Caco-2 (cell line): ENCODE measurements around the gene RNFT2. TPM values are rescaled to one million over a fixed set of nuclear protein-coding genes. Genes with fewer than 3 reads are reported as not detected.

Source experiments
- BruUV-seq: library from RNA; stranded (reverse); fragments of 400-500 nt; replicated peaks from 2 replicates; lab custom pipeline; 2021; lab: Mats Ljungman, UMichigan
- CTCF ChIA-PET: fragments of 300-600 bp; sonication (Branson Sonifier 250); formaldehyde crosslinking; loops from one replicate; lab custom pipeline; 2022; ENCODE audit warnings: antibody characterized with exemption; lab: Charles Lee
- POLR2A ChIA-PET: fragments of 300-600 bp; sonication (Branson Sonifier 250); formaldehyde crosslinking; loops from one replicate; lab custom pipeline; 2022; ENCODE audit warnings: antibody characterized with exemption; lab: Charles Lee
- DNase-seq, 2 experiments: peaks; one replicate each; pipeline versions ENCODE4 v3.0.0 to v3.0.0-alpha.2; 2020 to 2022
- H3K27me3 ChIP-seq: replicated peaks from 2 replicates; pipeline ENCODE4 v1.6.0; 2011; ENCODE audit warnings: low read length; ENCODE audit not compliant: control insufficient read depth, insufficient read depth
- H3K36me3 ChIP-seq: 2 replicates; pipeline ENCODE4 v1.5.1; 2011; ENCODE audit warnings: low read length; ENCODE audit not compliant: control insufficient read depth, insufficient read depth
- H3K4me1 ChIP-seq: fragments of 250-450 bp; sonication (Bioruptor Pico); 2 replicates; pipeline ENCODE4 v1.5.1; 2020; ENCODE audit warnings: mild to moderate bottlenecking
- H3K4me3 ChIP-seq: 2 replicates; pipeline ENCODE4 v1.5.1; 2011; ENCODE audit warnings: low read depth, mild to moderate bottlenecking, control low read depth, low read length
- H3K9me3 ChIP-seq: fragments of 250-450 bp; sonication (Bioruptor Pico); 2 replicates; pipeline ENCODE4 v1.5.1; 2020; ENCODE audit warnings: mild to moderate bottlenecking, moderate library complexity
- H3K27ac Mint-ChIP-seq: one replicate; pipeline ENCODE4 v1.8.0; 2022; ENCODE audit warnings: mixed read lengths; ENCODE audit not compliant: unreplicated experiment
- H3K27me3 Mint-ChIP-seq: one replicate; pipeline ENCODE4 v1.8.0; 2022; ENCODE audit warnings: mixed read lengths; ENCODE audit not compliant: insufficient read depth, unreplicated experiment
- H3K36me3 Mint-ChIP-seq: one replicate; pipeline ENCODE4 v1.8.0; 2022; ENCODE audit warnings: mild to moderate bottlenecking, mixed read lengths; ENCODE audit not compliant: insufficient read depth, unreplicated experiment
- H3K4me1 Mint-ChIP-seq: one replicate; pipeline ENCODE4 v1.8.0; 2022; ENCODE audit warnings: low read depth, mixed read lengths; ENCODE audit not compliant: unreplicated experiment
- H3K4me3 Mint-ChIP-seq: one replicate; pipeline ENCODE4 v1.8.0; 2022; ENCODE audit warnings: mild to moderate bottlenecking, moderate library complexity, mixed read lengths; ENCODE audit not compliant: unreplicated experiment
- H3K9me3 Mint-ChIP-seq: one replicate; pipeline ENCODE4 v1.8.0; 2022; ENCODE audit warnings: mixed read lengths; ENCODE audit not compliant: unreplicated experiment
- intact Hi-C: fragments of 100-400 bp; cut with micrococcal nuclease; formaldehyde crosslinking; loops from one replicate; pipeline ENCODE4 v1.10.0; 2022; ENCODE audit not compliant: unreplicated experiment
- total RNA-seq: library from RNA; stranded (reverse); gene quantifications from 2 replicates; pipeline ENCODE4 v1.2.3, GENCODE V29; 2022
- TF ChIP-seq, protein P1 (sequence below), 2 experiments: fragments of 200-600 bp in 1 of 2; IDR thresholded peaks; 1 replicate in 1 of 2; 2 replicates in 1 of 2; pipeline versions ENCODE4 v1.5.1 to v1.8.0; 2011 to 2022; ENCODE audit warnings: antibody characterized with exemption in 1 of 2, control low read depth in 1 of 2, inconsistent platforms in 1 of 2, low read depth in 1 of 2, low read length in 1 of 2, mild to moderate bottlenecking in 1 of 2, moderate library complexity in 1 of 2; ENCODE audit not compliant: insufficient read depth in 1 of 2, severe bottlenecking in 1 of 2, unreplicated experiment in 1 of 2

RNFT2 gene
- total RNA-seq, 1 experiment from 2014 or later, result 11.6 TPM

DNA sequence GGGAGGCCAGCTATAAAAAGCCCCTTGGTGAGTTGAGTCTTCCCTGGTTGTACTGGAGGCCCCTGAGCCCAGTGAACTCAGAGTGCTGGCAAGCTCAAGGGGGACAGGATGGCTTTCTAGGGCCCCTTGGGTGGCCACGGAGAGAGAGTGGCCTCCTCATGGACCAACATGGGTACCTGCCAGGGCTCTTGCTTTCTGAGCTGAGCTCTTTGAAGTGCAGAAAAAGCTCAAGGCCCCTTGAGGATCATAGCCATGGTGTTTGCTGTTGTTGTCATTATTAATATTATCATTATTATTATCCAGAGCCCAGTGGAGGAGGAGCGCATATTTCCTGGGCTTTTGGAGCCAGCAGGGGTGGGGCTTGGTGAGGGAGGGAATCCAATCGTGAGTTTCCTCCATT, 6.7 kb downstream of the RNFT2 start:
- Mint-ChIP-seq H3K27me3 (no peaks in the 10 kb centered on the region), H3K27ac (no peak overlapping the region), H3K4me3 (no peak overlapping the region), H3K9me3 (no peaks in the 10 kb centered on the region), H3K36me3 (no peaks in the 10 kb centered on the region), H3K4me1 (no peaks in the 10 kb centered on the region)
- intact Hi-C loops, result no loop called here
- POLR2A ChIA-PET, result no interaction called here
- H3K27me3 ChIP-seq, result no peaks in the 10 kb centered on the region
- H3K9me3 ChIP-seq, result no peaks in the 10 kb centered on the region
- no peaks in the 10 kb centered on the region; the same call in 1 of the 2 replicates for H3K36me3 ChIP-seq
- CTCF ChIA-PET, result interaction anchor here (0.6 kb wide), 1 partner anchor 83 kb away, joined by 5 read pairs; no protein-coding TSS in a partner anchor
- no peak for DNase-seq
- no TSS peak for BruUV-seq
- TF ChIP-seq, protein P1, sequence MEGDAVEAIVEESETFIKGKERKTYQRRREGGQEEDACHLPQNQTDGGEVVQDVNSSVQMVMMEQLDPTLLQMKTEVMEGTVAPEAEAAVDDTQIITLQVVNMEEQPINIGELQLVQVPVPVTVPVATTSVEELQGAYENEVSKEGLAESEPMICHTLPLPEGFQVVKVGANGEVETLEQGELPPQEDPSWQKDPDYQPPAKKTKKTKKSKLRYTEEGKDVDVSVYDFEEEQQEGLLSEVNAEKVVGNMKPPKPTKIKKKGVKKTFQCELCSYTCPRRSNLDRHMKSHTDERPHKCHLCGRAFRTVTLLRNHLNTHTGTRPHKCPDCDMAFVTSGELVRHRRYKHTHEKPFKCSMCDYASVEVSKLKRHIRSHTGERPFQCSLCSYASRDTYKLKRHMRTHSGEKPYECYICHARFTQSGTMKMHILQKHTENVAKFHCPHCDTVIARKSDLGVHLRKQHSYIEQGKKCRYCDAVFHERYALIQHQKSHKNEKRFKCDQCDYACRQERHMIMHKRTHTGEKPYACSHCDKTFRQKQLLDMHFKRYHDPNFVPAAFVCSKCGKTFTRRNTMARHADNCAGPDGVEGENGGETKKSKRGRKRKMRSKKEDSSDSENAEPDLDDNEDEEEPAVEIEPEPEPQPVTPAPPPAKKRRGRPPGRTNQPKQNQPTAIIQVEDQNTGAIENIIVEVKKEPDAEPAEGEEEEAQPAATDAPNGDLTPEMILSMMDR (IDR thresholded peaks at IDR 0.05; ENCODE audit: insufficient read depth in 1 of 2, low read depth in 1 of 2, low read length in 1 of 2, severe bottlenecking in 1 of 2, unreplicated experiment in 1 of 2), result no peak
- H3K4me1 ChIP-seq, result no peaks in the 10 kb centered on the region
- H3K4me3 ChIP-seq, result no peak overlapping the region

DNA sequence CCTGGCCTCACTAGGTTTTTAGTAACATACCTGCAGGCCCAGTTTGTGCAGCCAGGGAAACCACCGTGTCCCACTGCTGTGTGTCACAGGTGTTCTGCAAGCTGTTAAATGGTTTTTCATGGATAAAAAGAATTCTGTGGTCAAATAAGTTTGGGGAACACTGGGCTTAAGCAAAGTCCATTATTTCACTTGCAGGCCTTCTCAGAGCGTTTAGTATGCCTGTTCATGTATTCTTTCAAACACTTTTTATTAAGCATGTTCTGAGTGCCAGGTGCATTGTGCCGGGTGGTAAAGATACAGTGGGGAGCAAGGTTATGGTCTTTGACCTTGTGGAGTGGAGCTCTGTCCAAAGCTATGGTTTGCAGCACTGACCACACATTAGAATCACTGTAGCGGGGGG, 7.4 kb downstream of the RNFT2 start:
- Histone ChIP-seq H3K4me3 (no peak overlapping the region), H3K36me3 (no peaks in the 10 kb centered on the region; the same call in 1 of the 2 replicates), H3K27me3 (no peaks in the 10 kb centered on the region), H3K9me3 (no peaks in the 10 kb centered on the region), H3K4me1 (no peaks in the 10 kb centered on the region)
- intact Hi-C loops, result no loop called here
- no peaks in the 10 kb centered on the region for H3K4me1 Mint-ChIP-seq
- no TSS peak for BruUV-seq
- POLR2A ChIA-PET, result interaction anchor here (0.5 kb wide), 1 partner anchor 160 kb away, joined by 4 read pairs; no protein-coding TSS in a partner anchor
- CTCF ChIA-PET, result no interaction called here
- TF ChIP-seq, protein P1 (IDR thresholded peaks at IDR 0.05; ENCODE audit: insufficient read depth in 1 of 2, low read depth in 1 of 2, low read length in 1 of 2, severe bottlenecking in 1 of 2, unreplicated experiment in 1 of 2), result no peak
- no peaks in the 10 kb centered on the region for H3K9me3 Mint-ChIP-seq
- H3K36me3 Mint-ChIP-seq, result no peaks in the 10 kb centered on the region
- DNase-seq, result no peak
- H3K27me3 Mint-ChIP-seq, result no peaks in the 10 kb centered on the region
- H3K4me3 Mint-ChIP-seq, result no peak overlapping the region
- no peak overlapping the region for H3K27ac Mint-ChIP-seq

DNA sequence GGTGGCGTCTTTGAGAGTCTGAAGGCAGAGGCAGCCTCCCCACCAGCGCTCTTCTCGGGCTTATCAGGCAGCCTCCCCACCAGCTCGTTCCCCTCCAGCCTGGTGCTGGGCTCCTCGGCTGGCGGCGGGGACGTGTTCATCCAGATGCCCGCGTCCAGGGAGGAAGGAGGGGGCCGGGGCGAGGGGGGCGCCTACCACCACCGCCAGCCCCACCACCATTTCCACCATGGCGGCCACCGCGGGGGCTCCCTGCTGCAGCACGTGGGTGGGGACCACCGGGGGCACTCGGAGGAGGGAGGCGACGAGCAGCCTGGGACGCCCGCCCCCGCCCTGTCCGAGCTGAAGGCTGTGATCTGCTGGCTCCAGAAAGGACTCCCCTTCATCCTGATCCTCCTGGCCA, 11.8 kb downstream of the RNFT2 start:
- intact Hi-C loops, result no loop called here
- BruUV-seq, result no TSS peak
- Histone ChIP-seq H3K36me3 (no peaks in the 10 kb centered on the region), H3K4me3 (no peak overlapping the region), H3K27me3 (no peaks in the 10 kb centered on the region), H3K9me3 (no peaks in the 10 kb centered on the region), H3K4me1 (no peaks in the 10 kb centered on the region)
- H3K36me3 Mint-ChIP-seq, result no peaks in the 10 kb centered on the region
- TF ChIP-seq, protein P1 (IDR thresholded peaks at IDR 0.05; ENCODE audit: insufficient read depth in 1 of 2, low read depth in 1 of 2, low read length in 1 of 2, severe bottlenecking in 1 of 2, unreplicated experiment in 1 of 2), result no peak
- H3K9me3 Mint-ChIP-seq, result no peaks in the 10 kb centered on the region
- POLR2A ChIA-PET, result no interaction called here
- no peak for DNase-seq
- CTCF ChIA-PET, result no interaction called here
- H3K27me3 Mint-ChIP-seq, result no peaks in the 10 kb centered on the region
- H3K4me3 Mint-ChIP-seq, result no peak overlapping the region
- H3K27ac Mint-ChIP-seq, result no peak overlapping the region
- H3K4me1 Mint-ChIP-seq, result no peaks in the 10 kb centered on the region
